Neural cell (in vitro differentiated cells): ENCODE results near the gene HIVEP2. TPM values are rescaled to one million over a fixed set of nuclear protein-coding genes. Genes with fewer than 3 reads are reported as not detected.

Source experiments
- H2AFZ ChIP-seq: fragments of 200-600, 300-800 bp; sonication (generic), shearing (Covaris generic); 2 replicates; pipeline ENCODE4 v1.6.0; 2014; ENCODE audit warnings: low read depth, mild to moderate bottlenecking, antibody characterized with exemption, low read length, moderate library complexity
- H3F3A ChIP-seq: fragments of 200-600 bp; shearing (Covaris generic); 2 replicates; pipeline ENCODE4 v1.6.1; 2016; ENCODE audit warnings: mild to moderate bottlenecking, moderate library complexity, mixed read lengths, antibody characterized with exemption, low read length; ENCODE audit not compliant: insufficient read depth, poor library complexity, severe bottlenecking
- H3K27ac ChIP-seq: fragments of 200-600, 300-800 bp; sonication (generic), shearing (Covaris generic); 2 replicates; pipeline ENCODE4 v1.5.1; 2014; ENCODE audit warnings: mild to moderate bottlenecking, low read length, moderate library complexity
- H3K27me3 ChIP-seq: fragments of 300-800, 200-600 bp; sonication (generic), shearing (Covaris generic); 2 replicates; pipeline ENCODE4 v1.6.0; 2014; ENCODE audit warnings: mild to moderate bottlenecking, low read depth, low read length, moderate library complexity; ENCODE audit not compliant: insufficient read depth
- H3K36me3 ChIP-seq: fragments of 300-800, 200-600 bp; sonication (generic), shearing (Covaris generic); 2 replicates; pipeline ENCODE4 v1.5.1; 2014; ENCODE audit warnings: mild to moderate bottlenecking, antibody characterized with exemption, low read length, moderate library complexity; ENCODE audit not compliant: insufficient read depth
- H3K4me2 ChIP-seq: fragments of 300-800, 200-600 bp; sonication (generic), shearing (Covaris generic); 2 replicates; pipeline ENCODE4 v1.6.0; 2014; ENCODE audit warnings: mild to moderate bottlenecking, low read length
- H3K4me3 ChIP-seq: fragments of 300-800, 200-600 bp; sonication (generic), shearing (Covaris generic); 2 replicates; pipeline ENCODE4 v1.5.1; 2014; ENCODE audit warnings: mild to moderate bottlenecking, low read length, moderate library complexity
- H3K79me2 ChIP-seq: fragments of 200-600 bp; shearing (Covaris generic); replicated peaks from 2 replicates; pipeline ENCODE4 v1.6.0; 2014; ENCODE audit warnings: mild to moderate bottlenecking, low read length, moderate library complexity; ENCODE audit not compliant: insufficient read depth
- H3K9ac ChIP-seq: fragments of 300-800, 200-600 bp; sonication (generic), shearing (Covaris generic); 2 replicates; pipeline ENCODE4 v1.6.1; 2016; ENCODE audit warnings: mild to moderate bottlenecking, low read length, mixed read lengths
- H3K9me2 ChIP-seq: fragments of 200-600 bp; shearing (Covaris generic); 2 replicates; pipeline ENCODE4 v1.6.1; 2016; ENCODE audit warnings: mild to moderate bottlenecking, low read length, mixed read lengths; ENCODE audit not compliant: insufficient read depth
- H3K9me3 ChIP-seq: fragments of 200-600, 300-800 bp; sonication (generic), shearing (Covaris generic); 2 replicates; pipeline ENCODE4 v1.6.1; 2016; ENCODE audit warnings: mild to moderate bottlenecking, mixed run types, low read length, moderate library complexity, mixed read lengths
- H4K20me1 ChIP-seq: fragments of 200-600 bp; shearing (Covaris generic); 2 replicates; pipeline ENCODE4 v1.6.1; 2016; ENCODE audit warnings: mild to moderate bottlenecking, mixed run types; ENCODE audit not compliant: insufficient read depth
- EP300 ChIP-seq: fragments of 450-650 bp; conservative IDR thresholded peaks from 2 replicates; pipeline ENCODE4 v1.6.1; 2014; ENCODE audit warnings: antibody characterized with exemption, mild to moderate bottlenecking, moderate library complexity; ENCODE audit not compliant: poor library complexity, severe bottlenecking
- EZH2 ChIP-seq: fragments of 200-600, 300-800 bp; shearing (Covaris generic), sonication (generic); IDR thresholded peaks from 2 replicates; pipeline ENCODE4 v1.6.1; 2014; ENCODE audit warnings: antibody characterized with exemption, low read length, borderline replicate concordance, mild to moderate bottlenecking; ENCODE audit not compliant: insufficient read depth, poor library complexity, severe bottlenecking
- MXI1 ChIP-seq: fragments of 450-650 bp; conservative IDR thresholded peaks from 2 replicates; pipeline ENCODE4 v1.6.1; 2014; ENCODE audit warnings: antibody characterized with exemption, mild to moderate bottlenecking; ENCODE audit not compliant: poor library complexity, severe bottlenecking
- POLR2AphosphoS5 ChIP-seq: IDR thresholded peaks from 2 replicates; pipeline ENCODE4 v1.6.1; 2012
- RAD21 ChIP-seq: fragments of 450-650 bp; conservative IDR thresholded peaks from 2 replicates; pipeline ENCODE4 v1.6.1; 2014; ENCODE audit warnings: antibody characterized with exemption, mild to moderate bottlenecking, moderate library complexity
- SMC3 ChIP-seq: fragments of 450-650 bp; conservative IDR thresholded peaks from 2 replicates; pipeline ENCODE4 v1.6.1; 2014; ENCODE audit warnings: antibody characterized with exemption, mild to moderate bottlenecking, moderate library complexity; ENCODE audit not compliant: poor library complexity
- TAF1 ChIP-seq: IDR thresholded peaks from 2 replicates; pipeline ENCODE4 v1.6.1; 2012; ENCODE audit warnings: low read depth
- polyA plus RNA-seq: library from polyadenylated mRNA; depleted of rRNA; stranded (reverse); fragments of >200 nt; gene quantifications from 2 replicates; pipeline ENCODE4 v1.2.3, GENCODE V29; 2014
- TF ChIP-seq, protein P1 (sequence below): fragments of 450-650 bp; IDR thresholded peaks from 2 replicates; pipeline ENCODE4 v1.5.1; 2014; ENCODE audit warnings: antibody characterized with exemption, mild to moderate bottlenecking, moderate library complexity; ENCODE audit not compliant: poor library complexity, severe bottlenecking
- TF ChIP-seq, protein P2 (sequence below): IDR thresholded peaks from 2 replicates; pipeline ENCODE4 v1.6.1; 2012; ENCODE audit warnings: borderline replicate concordance

The HIVEP2 gene
- polyA plus RNA-seq, 1 donor from 2014 or later: 6.0 TPM

DNA sequence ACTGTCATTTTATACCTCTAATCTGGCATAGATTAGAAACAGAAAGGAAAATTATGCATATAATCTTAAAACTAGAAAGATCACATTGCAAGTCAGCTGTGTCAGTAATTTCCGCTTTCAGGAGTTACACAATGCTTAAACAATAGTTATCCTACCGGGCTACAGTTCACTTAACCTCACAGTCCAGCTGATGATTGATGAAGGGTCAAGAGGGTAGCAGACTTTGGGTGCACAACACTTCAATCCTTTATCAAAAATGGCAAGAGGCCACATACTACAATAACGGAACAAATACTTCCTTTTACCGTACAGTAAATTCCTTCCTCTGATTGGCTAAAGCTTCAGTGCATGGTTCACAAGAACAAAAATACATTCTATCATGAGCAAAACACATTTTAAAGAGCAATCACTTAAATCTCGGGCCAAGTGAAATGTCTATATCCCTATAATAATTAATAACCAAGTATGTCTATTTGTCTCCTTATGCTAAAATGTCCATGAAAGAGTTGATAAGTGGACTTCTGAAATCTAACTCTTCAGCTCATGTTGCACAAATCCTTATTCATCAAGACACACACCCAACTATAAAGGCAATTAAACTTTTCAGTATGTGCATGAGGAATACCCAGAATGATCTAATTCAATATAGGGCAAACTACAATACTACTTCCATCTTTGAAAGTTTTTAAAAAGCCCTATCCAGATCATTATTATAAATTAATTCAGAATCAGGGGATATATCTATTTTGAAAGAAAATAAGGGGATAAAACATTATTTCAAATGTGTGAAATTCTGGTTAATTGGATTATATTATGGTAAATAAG, 76.8 kb downstream of the HIVEP2 start:
- Histone ChIP-seq H3K4me3 (no peak overlapping the region), H3K9me3 (no peaks in the 10 kb centered on the region), H3K36me3 (no peaks in the 10 kb centered on the region), H3K9ac (no peak overlapping the region), H3F3A (no peaks in the 10 kb centered on the region), H3K27ac (no peak overlapping the region), H4K20me1 (no peaks in the 10 kb centered on the region), H3K79me2 (peaks cover 31% of the 10 kb centered on the region), H3K9me2 (no peaks in the 10 kb centered on the region), H3K27me3 (no peaks in the 10 kb centered on the region), H3K4me2 (no peak overlapping the region), H2AFZ (no peak overlapping the region)
- TF ChIP-seq SMC3 (no peak), POLR2AphosphoS5 (no peak), MXI1 (no peak), RAD21 (no peak), EP300 (no peak), TAF1 (no peak), EZH2 (no peak)
- TF ChIP-seq, protein P1, sequence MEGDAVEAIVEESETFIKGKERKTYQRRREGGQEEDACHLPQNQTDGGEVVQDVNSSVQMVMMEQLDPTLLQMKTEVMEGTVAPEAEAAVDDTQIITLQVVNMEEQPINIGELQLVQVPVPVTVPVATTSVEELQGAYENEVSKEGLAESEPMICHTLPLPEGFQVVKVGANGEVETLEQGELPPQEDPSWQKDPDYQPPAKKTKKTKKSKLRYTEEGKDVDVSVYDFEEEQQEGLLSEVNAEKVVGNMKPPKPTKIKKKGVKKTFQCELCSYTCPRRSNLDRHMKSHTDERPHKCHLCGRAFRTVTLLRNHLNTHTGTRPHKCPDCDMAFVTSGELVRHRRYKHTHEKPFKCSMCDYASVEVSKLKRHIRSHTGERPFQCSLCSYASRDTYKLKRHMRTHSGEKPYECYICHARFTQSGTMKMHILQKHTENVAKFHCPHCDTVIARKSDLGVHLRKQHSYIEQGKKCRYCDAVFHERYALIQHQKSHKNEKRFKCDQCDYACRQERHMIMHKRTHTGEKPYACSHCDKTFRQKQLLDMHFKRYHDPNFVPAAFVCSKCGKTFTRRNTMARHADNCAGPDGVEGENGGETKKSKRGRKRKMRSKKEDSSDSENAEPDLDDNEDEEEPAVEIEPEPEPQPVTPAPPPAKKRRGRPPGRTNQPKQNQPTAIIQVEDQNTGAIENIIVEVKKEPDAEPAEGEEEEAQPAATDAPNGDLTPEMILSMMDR: no peak
- TF ChIP-seq, protein P2, sequence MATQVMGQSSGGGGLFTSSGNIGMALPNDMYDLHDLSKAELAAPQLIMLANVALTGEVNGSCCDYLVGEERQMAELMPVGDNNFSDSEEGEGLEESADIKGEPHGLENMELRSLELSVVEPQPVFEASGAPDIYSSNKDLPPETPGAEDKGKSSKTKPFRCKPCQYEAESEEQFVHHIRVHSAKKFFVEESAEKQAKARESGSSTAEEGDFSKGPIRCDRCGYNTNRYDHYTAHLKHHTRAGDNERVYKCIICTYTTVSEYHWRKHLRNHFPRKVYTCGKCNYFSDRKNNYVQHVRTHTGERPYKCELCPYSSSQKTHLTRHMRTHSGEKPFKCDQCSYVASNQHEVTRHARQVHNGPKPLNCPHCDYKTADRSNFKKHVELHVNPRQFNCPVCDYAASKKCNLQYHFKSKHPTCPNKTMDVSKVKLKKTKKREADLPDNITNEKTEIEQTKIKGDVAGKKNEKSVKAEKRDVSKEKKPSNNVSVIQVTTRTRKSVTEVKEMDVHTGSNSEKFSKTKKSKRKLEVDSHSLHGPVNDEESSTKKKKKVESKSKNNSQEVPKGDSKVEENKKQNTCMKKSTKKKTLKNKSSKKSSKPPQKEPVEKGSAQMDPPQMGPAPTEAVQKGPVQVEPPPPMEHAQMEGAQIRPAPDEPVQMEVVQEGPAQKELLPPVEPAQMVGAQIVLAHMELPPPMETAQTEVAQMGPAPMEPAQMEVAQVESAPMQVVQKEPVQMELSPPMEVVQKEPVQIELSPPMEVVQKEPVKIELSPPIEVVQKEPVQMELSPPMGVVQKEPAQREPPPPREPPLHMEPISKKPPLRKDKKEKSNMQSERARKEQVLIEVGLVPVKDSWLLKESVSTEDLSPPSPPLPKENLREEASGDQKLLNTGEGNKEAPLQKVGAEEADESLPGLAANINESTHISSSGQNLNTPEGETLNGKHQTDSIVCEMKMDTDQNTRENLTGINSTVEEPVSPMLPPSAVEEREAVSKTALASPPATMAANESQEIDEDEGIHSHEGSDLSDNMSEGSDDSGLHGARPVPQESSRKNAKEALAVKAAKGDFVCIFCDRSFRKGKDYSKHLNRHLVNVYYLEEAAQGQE: no peak

DNA sequence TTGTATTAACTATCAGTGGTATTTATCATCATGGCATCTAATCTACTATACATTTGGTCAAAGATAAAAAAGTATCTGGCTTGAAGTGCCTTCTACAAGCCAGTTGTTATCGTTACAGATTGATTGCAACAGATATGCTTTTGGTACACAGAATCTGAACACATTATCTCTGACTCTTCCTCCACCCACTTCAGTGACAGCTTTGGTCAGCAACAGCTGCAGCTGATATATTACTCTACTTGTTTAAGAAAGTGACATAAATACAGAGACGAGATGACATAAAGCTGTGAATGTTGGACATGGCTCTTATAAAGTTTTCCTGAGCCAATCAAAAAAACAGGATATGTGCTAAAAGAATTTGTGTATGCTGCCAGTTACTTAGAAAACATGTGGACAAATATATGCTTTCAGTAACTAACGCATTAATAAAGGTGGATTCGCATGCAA, 77.6 kb downstream of the HIVEP2 start:
- no peaks in the 10 kb centered on the region for H3K27me3 ChIP-seq
- no peaks in the 10 kb centered on the region for H3K9me2 ChIP-seq
- no peak overlapping the region for H3K4me2 ChIP-seq
- TF ChIP-seq TAF1 (no peak), EP300 (no peak), POLR2AphosphoS5 (no peak), MXI1 (no peak), RAD21 (no peak), EZH2 (no peak), SMC3 (no peak)
- TF ChIP-seq, protein P1: no peak
- TF ChIP-seq, protein P2: no peak
- H3F3A ChIP-seq: no peaks in the 10 kb centered on the region
- H3K4me3 ChIP-seq: no peak overlapping the region
- no peak overlapping the region for H2AFZ ChIP-seq
- H3K36me3 ChIP-seq: no peaks in the 10 kb centered on the region
- H3K9me3 ChIP-seq: no peaks in the 10 kb centered on the region
- H4K20me1 ChIP-seq: no peaks in the 10 kb centered on the region
- no peak overlapping the region for H3K27ac ChIP-seq
- no peak overlapping the region for H3K9ac ChIP-seq
- H3K79me2 ChIP-seq: peaks cover 31% of the 10 kb centered on the region
